K562 (cell line): Measurements from ENCODE around the gene HNRNPF. TPM values are rescaled to one million over a fixed set of nuclear protein-coding genes. Genes with fewer than 3 reads are reported as not detected.

Experiments used
- CREB5 ChIP-seq: fragments of 250-450 bp; sonication (Bioruptor Pico); IDR thresholded peaks from 2 replicates; pipeline ENCODE4 v1.5.0; 2020; ENCODE audit warnings: mild to moderate bottlenecking
- DEAF1 ChIP-seq: fragments of 450-650 bp; formaldehyde crosslinking; IDR thresholded peaks from 2 replicates; pipeline ENCODE4 v1.4.0; 2020; ENCODE audit warnings: mild to moderate bottlenecking, moderate library complexity
- ID3 ChIP-seq, 2 experiments: fragments of 250-450 bp in 1 of 2; fragments of 450-650 bp in 1 of 2; sonication (Bioruptor Pico) in 1 of 2; IDR thresholded peaks; 2 replicates each; pipeline versions ENCODE4 v1.6.1 to v1.8.0; 2016 to 2021; ENCODE audit warnings: mild to moderate bottlenecking in 2 of 2, moderate library complexity in 2 of 2, missing compliant biosample characterization in 1 of 2, missing genetic modification characterization in 1 of 2
- MTA1 ChIP-seq: fragments of 450-650 bp; IDR thresholded peaks from 2 replicates; pipeline ENCODE4 v1.6.1; 2017; ENCODE audit warnings: borderline replicate concordance
- ZBTB17 ChIP-seq: fragments of 450-650 bp; formaldehyde crosslinking; IDR thresholded peaks from 2 replicates; pipeline ENCODE4 v1.4.0; 2020; ENCODE audit warnings: mild to moderate bottlenecking
- ZNF197 ChIP-seq: fragments of 200-800 bp; sonication (Bioruptor generic); IDR thresholded peaks from 2 replicates; pipeline ENCODE4 v1.6.1; 2016; ENCODE audit warnings: low read depth, missing genetic modification characterization, missing compliant biosample characterization
- ZNF778 ChIP-seq: fragments of 450-650 bp; formaldehyde crosslinking; IDR thresholded peaks from 2 replicates; pipeline ENCODE4 v1.4.0; 2020; ENCODE audit warnings: mild to moderate bottlenecking, moderate library complexity
- polyA plus RNA-seq, 8 experiments: library from polyadenylated mRNA; depleted of rRNA in 4 of 8; stranded (reverse) in 5 of 8; unstranded in 3 of 8; fragments of >200 nt; fragmentation: Nextera tagmentation in 2 of 8; fragmentation: Illumina TruSeq in 1 of 8; extraction: Ambion mirVana in 2 of 8; extraction: Trizol in 1 of 8; gene quantifications; 2 replicates each; pipeline versions ENCODE4 v1.2.1 to v1.2.3, GENCODE V29; 2011 to 2014; ENCODE audit warnings: inconsistent platforms in 1 of 8, missing spikeins in 1 of 8
- total RNA-seq, 7 experiments: library from RNA; depleted of rRNA in 6 of 7; stranded (reverse); fragments of >200 nt in 6 of 7; fragmentation: Illumina TruSeq in 2 of 7; extraction: Trizol in 2 of 7; gene quantifications; 2 replicates each; pipeline versions ENCODE4 v1.2.1 to v1.2.3, GENCODE V29; 2011 to 2021; ENCODE audit warnings: low replicate concordance in 1 of 7
- TF ChIP-seq, protein P1 (sequence below), 2 experiments: IDR thresholded peaks; 2 replicates each; pipeline ENCODE4 v1.6.1; 2012; ENCODE audit warnings: improper control_type of control experiment in 2 of 2, low read depth in 2 of 2, low read length in 2 of 2, borderline replicate concordance in 1 of 2
- TF ChIP-seq, protein P2 (sequence below): sonication (generic); formaldehyde crosslinking; IDR thresholded peaks from 2 replicates; pipeline ENCODE4 v1.8.0; 2022; ENCODE audit warnings: missing genetic modification reagents, mild to moderate bottlenecking, moderate library complexity, borderline replicate concordance

The HNRNPF gene
- total and polyA plus RNA-seq, 9 of the 15 experiments (the other 6 are each of a cell fraction or from before 2014, with no cell fraction given): 192 to 489 (median 416) TPM

GRCh38 chr10:43420369-43421200 is 11.6 kb upstream of the HNRNPF start (continued):
- TF ChIP-seq DEAF1 (CRISPR knock-in tag): peak; percentile 14; the same call in 1 of the 2 replicates
- no peak for TF ChIP-seq ID3 (CRISPR knock-in tag; IDR thresholded peaks at IDR 0.05)
- TF ChIP-seq ID3 (tag; IDR thresholded peaks at IDR 0.05): peak; percentile 62
- TF ChIP-seq ZBTB17 (CRISPR knock-in tag): 0 out of 2 replicates have a peak, but pooled peaks have one; percentile 48
- TF ChIP-seq CREB5 (CRISPR knock-in tag): no peak
- no peak for TF ChIP-seq ZNF197 (CRISPR knock-in tag)
- TF ChIP-seq ZNF778: no peak
- TF ChIP-seq MTA1: no peak
- TF ChIP-seq, protein P1, sequence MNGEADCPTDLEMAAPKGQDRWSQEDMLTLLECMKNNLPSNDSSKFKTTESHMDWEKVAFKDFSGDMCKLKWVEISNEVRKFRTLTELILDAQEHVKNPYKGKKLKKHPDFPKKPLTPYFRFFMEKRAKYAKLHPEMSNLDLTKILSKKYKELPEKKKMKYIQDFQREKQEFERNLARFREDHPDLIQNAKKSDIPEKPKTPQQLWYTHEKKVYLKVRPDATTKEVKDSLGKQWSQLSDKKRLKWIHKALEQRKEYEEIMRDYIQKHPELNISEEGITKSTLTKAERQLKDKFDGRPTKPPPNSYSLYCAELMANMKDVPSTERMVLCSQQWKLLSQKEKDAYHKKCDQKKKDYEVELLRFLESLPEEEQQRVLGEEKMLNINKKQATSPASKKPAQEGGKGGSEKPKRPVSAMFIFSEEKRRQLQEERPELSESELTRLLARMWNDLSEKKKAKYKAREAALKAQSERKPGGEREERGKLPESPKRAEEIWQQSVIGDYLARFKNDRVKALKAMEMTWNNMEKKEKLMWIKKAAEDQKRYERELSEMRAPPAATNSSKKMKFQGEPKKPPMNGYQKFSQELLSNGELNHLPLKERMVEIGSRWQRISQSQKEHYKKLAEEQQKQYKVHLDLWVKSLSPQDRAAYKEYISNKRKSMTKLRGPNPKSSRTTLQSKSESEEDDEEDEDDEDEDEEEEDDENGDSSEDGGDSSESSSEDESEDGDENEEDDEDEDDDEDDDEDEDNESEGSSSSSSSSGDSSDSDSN (IDR thresholded peaks at IDR 0.05; ENCODE audit: borderline replicate concordance in 1 of 2, low read depth in 2 of 2, low read length in 2 of 2): peak in 1 of 2 experiments; percentile 74; a peak in 2 of 4 replicates
- TF ChIP-seq, protein P2, sequence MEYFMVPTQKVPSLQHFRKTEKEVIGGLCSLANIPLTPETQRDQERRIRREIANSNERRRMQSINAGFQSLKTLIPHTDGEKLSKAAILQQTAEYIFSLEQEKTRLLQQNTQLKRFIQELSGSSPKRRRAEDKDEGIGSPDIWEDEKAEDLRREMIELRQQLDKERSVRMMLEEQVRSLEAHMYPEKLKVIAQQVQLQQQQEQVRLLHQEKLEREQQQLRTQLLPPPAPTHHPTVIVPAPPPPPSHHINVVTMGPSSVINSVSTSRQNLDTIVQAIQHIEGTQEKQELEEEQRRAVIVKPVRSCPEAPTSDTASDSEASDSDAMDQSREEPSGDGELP (CRISPR knock-in tag): peak; percentile 34; the same call in 1 of the 2 replicates
